Parathyroid adenoma (tissue), 2 donors: ENCODE data around the gene S100PBP.

Experiments
- H2AFZ ChIP-seq: fragments of 300-600 bp; sonication (generic); one replicate; pipeline ENCODE4 v1.7.0; 2017; ENCODE audit warnings: antibody characterized with exemption, mild to moderate bottlenecking
- H3K27ac ChIP-seq: fragments of 300-600 bp; sonication (generic); one replicate; pipeline ENCODE4 v1.7.0; 2017
- H3K27me3 ChIP-seq: fragments of 300-600 bp; sonication (generic); one replicate; pipeline ENCODE4 v1.7.0; 2017; ENCODE audit warnings: low read length; ENCODE audit not compliant: control insufficient read depth, insufficient read depth
- H3K36me3 ChIP-seq: fragments of 300-600 bp; sonication (generic); one replicate; pipeline ENCODE4 v1.7.0; 2017; ENCODE audit warnings: low read length; ENCODE audit not compliant: control insufficient read depth, insufficient read depth
- H3K4me1 ChIP-seq: fragments of 300-600 bp; sonication (generic); one replicate; pipeline ENCODE4 v1.7.0; 2017; ENCODE audit warnings: control low read depth
- H3K4me2 ChIP-seq: fragments of 300-600 bp; sonication (generic); one replicate; pipeline ENCODE4 v1.7.0; 2017; ENCODE audit warnings: low read length
- H3K4me3 ChIP-seq: fragments of 300-600 bp; sonication (generic); one replicate; pipeline ENCODE4 v1.7.0; 2017; ENCODE audit warnings: low read depth, low read length
- H3K79me2 ChIP-seq: fragments of 300-600 bp; sonication (generic); one replicate; pipeline ENCODE4 v1.7.0; 2017; ENCODE audit warnings: control low read depth
- H3K9ac ChIP-seq: fragments of 300-600 bp; sonication (generic); one replicate; pipeline ENCODE4 v1.7.0; 2017; ENCODE audit warnings: mild to moderate bottlenecking
- H3K9me3 ChIP-seq: fragments of 300-600 bp; sonication (generic); one replicate; pipeline ENCODE4 v1.7.0; 2017; ENCODE audit warnings: low read length; ENCODE audit not compliant: control insufficient read depth
- CTCF ChIP-seq: fragments of 300-600 bp; sonication (generic); IDR thresholded peaks from one replicate; pipeline ENCODE4 v1.7.0; 2017; ENCODE audit warnings: antibody characterized with exemption, mild to moderate bottlenecking
- donor health status: primary hyperparathyroidism.

Gene S100PBP

DNA sequence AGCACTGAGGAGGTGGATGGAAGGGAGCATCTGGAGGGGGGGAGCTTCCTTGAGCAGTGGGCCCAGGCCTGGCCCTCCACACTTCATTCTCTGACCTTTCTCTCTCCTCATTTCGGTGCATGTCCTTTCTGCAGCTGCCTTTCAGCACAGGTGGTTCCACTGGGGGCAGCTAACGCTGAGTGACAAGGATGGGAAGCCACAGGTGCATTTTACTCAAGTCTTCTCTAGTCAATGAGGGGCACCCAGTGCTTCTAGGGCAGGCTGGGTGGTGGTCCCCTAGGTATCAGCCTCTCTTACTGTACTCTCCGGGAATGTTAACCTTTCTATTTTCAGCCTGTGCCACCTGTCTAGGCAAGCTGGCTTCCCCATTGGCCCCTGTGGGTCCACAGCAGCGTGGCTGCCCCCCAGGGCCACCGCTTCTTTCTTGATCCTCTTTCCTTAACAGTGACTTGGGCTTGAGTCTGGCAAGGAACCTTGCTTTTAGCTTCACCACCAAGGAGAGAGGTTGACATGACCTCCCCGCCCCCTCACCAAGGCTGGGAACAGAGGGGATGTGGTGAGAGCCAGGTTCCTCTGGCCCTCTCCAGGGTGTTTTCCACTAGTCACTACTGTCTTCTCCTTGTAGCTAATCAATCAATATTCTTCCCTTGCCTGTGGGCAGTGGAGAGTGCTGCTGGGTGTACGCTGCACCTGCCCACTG lies 43.5 kb upstream of the S100PBP start:
- H3K4me2 ChIP-seq = no peak overlapping the region
- no peak for TF ChIP-seq CTCF
- no peak overlapping the region for H3K9ac ChIP-seq
- no peaks in the 10 kb centered on the region for H3K79me2 ChIP-seq
- no peak overlapping the region for H2AFZ ChIP-seq
- H3K4me3 ChIP-seq = no peak overlapping the region
- H3K4me1 ChIP-seq = no peaks in the 10 kb centered on the region
- no peak overlapping the region for H3K27ac ChIP-seq
- no peaks in the 10 kb centered on the region for H3K36me3 ChIP-seq
- no peaks in the 10 kb centered on the region for H3K9me3 ChIP-seq
- no peaks in the 10 kb centered on the region for H3K27me3 ChIP-seq

DNA sequence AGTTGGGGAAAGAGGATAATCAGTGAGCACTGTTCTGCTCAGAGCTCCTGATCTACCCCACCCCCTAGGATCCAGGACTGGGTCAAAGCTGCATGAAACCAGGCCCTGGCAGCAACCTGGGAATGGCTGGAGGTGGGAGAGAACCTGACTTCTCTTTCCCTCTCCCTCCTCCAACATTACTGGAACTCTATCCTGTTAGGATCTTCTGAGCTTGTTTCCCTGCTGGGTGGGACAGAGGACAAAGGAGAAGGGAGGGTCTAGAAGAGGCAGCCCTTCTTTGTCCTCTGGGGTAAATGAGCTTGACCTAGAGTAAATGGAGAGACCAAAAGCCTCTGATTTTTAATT lies 43.0 kb upstream of the S100PBP start:
- H3K79me2 ChIP-seq = no peaks in the 10 kb centered on the region
- no peak overlapping the region for H2AFZ ChIP-seq
- no peaks in the 10 kb centered on the region for H3K9me3 ChIP-seq
- no peaks in the 10 kb centered on the region for H3K27me3 ChIP-seq
- H3K27ac ChIP-seq = no peak overlapping the region
- H3K4me3 ChIP-seq = no peak overlapping the region
- H3K4me2 ChIP-seq = no peak overlapping the region
- no peak for TF ChIP-seq CTCF
- H3K4me1 ChIP-seq = no peaks in the 10 kb centered on the region
- H3K36me3 ChIP-seq = no peaks in the 10 kb centered on the region
- H3K9ac ChIP-seq = no peak overlapping the region

DNA sequence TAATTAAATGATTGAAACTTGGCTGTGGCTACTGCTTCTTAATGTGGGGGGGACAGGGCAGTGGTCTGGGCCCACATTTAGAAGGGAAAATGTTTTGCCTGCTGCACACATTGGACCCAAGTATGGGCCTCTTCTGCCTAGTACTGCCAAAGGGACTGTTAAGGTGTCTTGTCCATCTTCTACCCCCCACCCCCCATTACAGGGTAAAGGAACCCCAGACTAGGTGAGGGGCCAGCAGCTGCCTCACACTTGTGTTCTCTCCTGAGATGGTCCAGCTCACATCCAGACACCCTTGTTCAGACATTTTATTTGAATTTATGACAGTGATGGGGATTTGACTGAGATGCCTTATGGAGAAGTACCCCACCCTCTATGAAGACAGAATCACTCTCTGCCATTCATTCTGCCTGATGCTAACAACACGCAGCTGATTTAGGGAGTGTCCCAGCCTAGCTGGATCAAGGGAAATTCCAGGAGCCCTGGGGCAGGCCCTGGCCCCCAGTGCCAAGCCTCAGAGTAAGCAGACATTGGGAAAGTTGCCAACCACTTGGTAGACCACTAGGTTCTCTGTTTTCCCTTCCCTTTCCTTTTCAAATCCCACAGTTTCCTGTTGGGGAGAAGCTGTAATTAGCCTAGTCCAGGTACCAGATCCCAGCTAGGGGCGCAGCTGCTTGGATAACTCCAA lies 42.4 kb upstream of the S100PBP start:
- no peaks in the 10 kb centered on the region for H3K36me3 ChIP-seq
- no peak overlapping the region for H3K4me3 ChIP-seq
- H3K4me1 ChIP-seq = no peaks in the 10 kb centered on the region
- H3K27me3 ChIP-seq = no peaks in the 10 kb centered on the region
- H3K27ac ChIP-seq = no peak overlapping the region
- H3K9me3 ChIP-seq = no peaks in the 10 kb centered on the region
- no peak for TF ChIP-seq CTCF
- no peak overlapping the region for H3K9ac ChIP-seq
- no peak overlapping the region for H3K4me2 ChIP-seq
- H2AFZ ChIP-seq = no peak overlapping the region
- no peaks in the 10 kb centered on the region for H3K79me2 ChIP-seq

DNA sequence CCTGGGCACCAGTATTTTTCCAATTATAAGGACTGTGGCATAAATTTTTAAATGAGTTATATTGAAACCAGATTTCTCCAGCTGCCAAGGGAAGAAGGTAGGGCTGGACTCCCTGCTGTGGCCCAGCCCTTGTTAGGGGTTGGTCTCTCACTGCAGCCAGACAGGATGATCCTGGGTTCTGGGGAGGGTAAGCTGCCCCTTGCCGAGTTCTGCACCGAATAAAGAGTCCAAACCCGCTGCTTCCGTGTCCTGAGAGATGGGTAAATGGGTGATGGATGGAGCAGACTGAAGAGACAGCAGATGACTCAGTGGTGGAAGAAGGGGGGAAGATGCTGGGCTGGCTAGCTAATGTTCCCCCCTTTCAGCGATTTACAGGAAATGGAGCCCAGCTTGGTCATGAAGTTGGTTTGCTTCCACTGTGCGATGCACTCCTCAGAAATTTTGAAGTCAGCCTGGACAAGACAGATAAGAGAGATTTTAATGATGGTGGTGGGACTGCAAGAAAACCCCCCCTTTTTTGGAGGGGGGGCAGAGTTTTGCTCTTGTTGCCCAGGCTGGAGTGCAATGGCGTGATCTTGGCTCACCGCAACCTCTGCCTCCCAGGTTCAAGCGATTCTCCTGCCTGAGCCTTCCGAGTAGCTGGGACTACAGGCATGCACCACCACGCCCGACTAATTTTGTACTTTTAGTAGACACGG lies 41.7 kb upstream of the S100PBP start:
- H3K4me2 ChIP-seq = no peak overlapping the region
- H3K79me2 ChIP-seq = no peaks in the 10 kb centered on the region
- no peaks in the 10 kb centered on the region for H3K36me3 ChIP-seq
- no peaks in the 10 kb centered on the region for H3K27me3 ChIP-seq
- H3K27ac ChIP-seq = no peak overlapping the region
- no peak for TF ChIP-seq CTCF
- H3K4me1 ChIP-seq = no peaks in the 10 kb centered on the region
- H3K4me3 ChIP-seq = no peak overlapping the region
- H3K9ac ChIP-seq = no peak overlapping the region
- no peak overlapping the region for H2AFZ ChIP-seq
- no peaks in the 10 kb centered on the region for H3K9me3 ChIP-seq
